ENCODE results near the gene FBXO9.
"Not testable (repeated sequence)": the region's sequence is repeated elsewhere in the genome, so short reads cannot be mapped to it uniquely, and the experiment has no call there.

FBXO9 gene

GRCh38 chr6:53048431-53049195 lies 16.6 kb upstream of the FBXO9 start:
- DNase-seq = peak; percentile 84
- no peaks in the 10 kb centered on the region for H3K9me3 ChIP-seq (replicated peaks; ENCODE audit: insufficient read depth, low read length)
- no peaks in the 10 kb centered on the region for H4K20me1 ChIP-seq (ENCODE audit: insufficient read depth, low read length)
- TF ChIP-seq EZH2 (optimal IDR thresholded peaks at IDR 0.05; ENCODE audit: low read depth, low read length) (no peak), EZH2phosphoT487 (IDR thresholded peaks at IDR 0.05; ENCODE audit: low read length) (no peak), CTCF (IDR thresholded peaks at IDR 0.05; ENCODE audit: low read length) (no peak)
- no peak overlapping the region for H2AFZ ChIP-seq (ENCODE audit: low read length)
- peaks cover 12% of the 10 kb centered on the region; the same call in 1 of the 2 replicates for H3F3A ChIP-seq (ENCODE audit: insufficient read depth, low read length)
- no peaks in the 10 kb centered on the region for H3K79me2 ChIP-seq (ENCODE audit: low read length)
- H3K4me3 ChIP-seq (ENCODE audit: low read length) = peak overlapping the region; percentile 6; the same call in 1 of the 2 replicates
- peaks cover 19% of the 10 kb centered on the region for H3K4me1 ChIP-seq (ENCODE audit: low read length)
- peak overlapping the region; percentile 55 for H3K4me2 ChIP-seq (ENCODE audit: low read depth, low read length)
- H3K36me3 ChIP-seq (replicated peaks; ENCODE audit: insufficient read depth, low read length) = no peaks in the 10 kb centered on the region
- H3K27me3 ChIP-seq (replicated peaks; ENCODE audit: insufficient read depth, low read length) = no peaks in the 10 kb centered on the region
- no peak overlapping the region for H3K9ac ChIP-seq (ENCODE audit: low read length)
- no peaks in the 10 kb centered on the region for H3K9me2 ChIP-seq (replicated peaks; ENCODE audit: insufficient read depth, low read length)
- no peak overlapping the region for H3K27ac ChIP-seq (ENCODE audit: low read length)

GRCh38 chr6:53049415-53049814 lies 15.8 kb upstream of the FBXO9 start:
- Histone ChIP-seq H3K9me2 (replicated peaks; ENCODE audit: insufficient read depth, low read length) (no peaks in the 10 kb centered on the region), H3K4me1 (ENCODE audit: low read length) (peaks cover 19% of the 10 kb centered on the region), H3K36me3 (replicated peaks; ENCODE audit: insufficient read depth, low read length) (no peaks in the 10 kb centered on the region), H3K9ac (ENCODE audit: low read length) (no peak overlapping the region), H3F3A (ENCODE audit: insufficient read depth, low read length) (peaks cover 12% of the 10 kb centered on the region; the same call in 1 of the 2 replicates), H3K79me2 (ENCODE audit: low read length) (no peaks in the 10 kb centered on the region), H3K9me3 (replicated peaks; ENCODE audit: insufficient read depth, low read length) (no peaks in the 10 kb centered on the region), H3K27me3 (replicated peaks; ENCODE audit: insufficient read depth, low read length) (no peaks in the 10 kb centered on the region), H3K4me2 (ENCODE audit: low read depth, low read length) (no peak overlapping the region), H4K20me1 (ENCODE audit: insufficient read depth, low read length) (no peaks in the 10 kb centered on the region), H3K4me3 (ENCODE audit: low read length) (no peak overlapping the region), H3K27ac (ENCODE audit: low read length) (no peak overlapping the region), H2AFZ (ENCODE audit: low read length) (no peak overlapping the region)
- TF ChIP-seq CTCF (IDR thresholded peaks at IDR 0.05; ENCODE audit: low read length) (no peak), EZH2phosphoT487 (IDR thresholded peaks at IDR 0.05; ENCODE audit: low read length) (no peak), EZH2 (optimal IDR thresholded peaks at IDR 0.05; ENCODE audit: low read depth, low read length) (no peak)
- no peak for DNase-seq

GRCh38 chr6:53052152-53052551 lies 13.1 kb upstream of the FBXO9 start:
- not testable (repeated sequence) for H3K9ac ChIP-seq (ENCODE audit: low read length); H3K36me3 ChIP-seq (replicated peaks; ENCODE audit: insufficient read depth, low read length); H2AFZ ChIP-seq (ENCODE audit: low read length); DNase-seq; H3K4me2 ChIP-seq (ENCODE audit: low read depth, low read length); H3K79me2 ChIP-seq (ENCODE audit: low read length); H3K9me3 ChIP-seq (replicated peaks; ENCODE audit: insufficient read depth, low read length); H4K20me1 ChIP-seq (ENCODE audit: insufficient read depth, low read length); H3K4me3 ChIP-seq (ENCODE audit: low read length); H3K27ac ChIP-seq (ENCODE audit: low read length); H3K9me2 ChIP-seq (replicated peaks; ENCODE audit: insufficient read depth, low read length); H3K27me3 ChIP-seq (replicated peaks; ENCODE audit: insufficient read depth, low read length)
- peaks cover 12% of the 10 kb centered on the region; the same call in 1 of the 2 replicates for H3F3A ChIP-seq (ENCODE audit: insufficient read depth, low read length)
- H3K4me1 ChIP-seq (ENCODE audit: low read length) = peaks cover 19% of the 10 kb centered on the region

- no peak overlapping the region for H3K4me2 ChIP-seq (ENCODE audit: low read depth, low read length)
- H3K9ac ChIP-seq (ENCODE audit: low read length) = no peak overlapping the region
- DNase-seq = no peak
- H4K20me1 ChIP-seq (ENCODE audit: insufficient read depth, low read length) = no peaks in the 10 kb centered on the region
- H3K79me2 ChIP-seq (ENCODE audit: low read length) = no peaks in the 10 kb centered on the region
- H3K36me3 ChIP-seq (replicated peaks; ENCODE audit: insufficient read depth, low read length) = no peaks in the 10 kb centered on the region
- no peaks in the 10 kb centered on the region for H3F3A ChIP-seq (ENCODE audit: insufficient read depth, low read length)
- H3K4me3 ChIP-seq (ENCODE audit: low read length) = no peak overlapping the region
- H3K9me3 ChIP-seq (replicated peaks; ENCODE audit: insufficient read depth, low read length) = no peaks in the 10 kb centered on the region
- no peaks in the 10 kb centered on the region for H3K9me2 ChIP-seq (replicated peaks; ENCODE audit: insufficient read depth, low read length)
- no peaks in the 10 kb centered on the region for H3K27me3 ChIP-seq (replicated peaks; ENCODE audit: insufficient read depth, low read length)
- no peak overlapping the region for H3K27ac ChIP-seq (ENCODE audit: low read length)
- H3K4me1 ChIP-seq (ENCODE audit: low read length) = no peaks in the 10 kb centered on the region
- no peak overlapping the region for H2AFZ ChIP-seq (ENCODE audit: low read length)
- TF ChIP-seq EZH2 (optimal IDR thresholded peaks at IDR 0.05; ENCODE audit: low read depth, low read length) (no peak), CTCF (IDR thresholded peaks at IDR 0.05; ENCODE audit: low read length) (no peak)
These were observed 10.7 kb upstream of the FBXO9 start for GRCh38 chr6:53054532-53054931.

Data from MM.1S (cell line).